GM21717 (cell line): ENCODE measurements around the gene GALNT10.

ENCODE experiments used
- ATAC-seq: cut with Tn5 transposase; IDR thresholded peaks from one replicate; pipeline ENCODE4 v1.9.1; 2021; ENCODE audit warnings: mild to moderate bottlenecking, moderate library complexity; ENCODE audit not compliant: unreplicated experiment

Gene GALNT10

GRCh38 chr5:154178661-154179060 lies 11.9 kb upstream of the GALNT10 start:
- no peak for ATAC-seq

DNA sequence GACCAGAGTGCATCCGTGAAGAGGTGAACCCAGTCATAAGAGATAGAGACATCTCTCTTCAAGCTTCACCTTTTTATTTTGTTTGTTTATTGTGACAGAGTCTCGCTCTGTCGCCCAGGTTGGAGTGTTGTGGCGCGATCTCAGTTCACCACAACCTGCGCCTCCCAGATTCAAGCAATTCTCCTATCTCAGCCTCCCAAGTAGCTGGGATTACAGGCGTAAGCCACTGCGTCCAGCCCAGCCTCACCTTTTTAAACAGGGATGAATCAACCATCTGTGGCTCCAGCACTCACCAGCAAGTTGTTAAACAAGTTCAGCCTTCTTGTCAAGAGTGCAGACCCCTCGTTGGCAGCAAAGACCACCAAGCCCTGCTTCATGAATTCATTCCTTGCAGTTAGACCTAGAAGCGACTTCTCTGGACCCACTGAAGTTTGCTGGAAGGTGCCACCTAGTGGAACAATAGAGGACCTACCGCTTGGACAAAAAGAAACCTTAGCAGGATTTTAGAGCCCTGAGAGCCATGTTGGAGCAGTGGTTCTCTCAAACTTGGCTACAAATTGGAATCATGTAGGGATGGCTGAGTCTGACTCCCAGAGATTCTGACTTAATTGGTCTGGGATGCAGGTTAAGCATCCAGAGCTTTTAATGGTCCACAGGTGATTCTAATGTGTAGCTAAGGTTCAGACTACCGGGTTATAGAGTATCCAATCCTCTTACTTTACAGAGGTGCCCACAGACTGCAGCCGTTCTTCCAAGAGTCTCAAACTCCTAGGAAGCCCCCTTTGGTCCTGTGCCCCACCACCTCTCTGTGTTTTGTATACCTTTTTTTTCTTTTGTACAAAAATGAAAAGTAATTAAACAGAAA lies 10.5 kb upstream of the GALNT10 start:
- ATAC-seq = peak; percentile 93

DNA sequence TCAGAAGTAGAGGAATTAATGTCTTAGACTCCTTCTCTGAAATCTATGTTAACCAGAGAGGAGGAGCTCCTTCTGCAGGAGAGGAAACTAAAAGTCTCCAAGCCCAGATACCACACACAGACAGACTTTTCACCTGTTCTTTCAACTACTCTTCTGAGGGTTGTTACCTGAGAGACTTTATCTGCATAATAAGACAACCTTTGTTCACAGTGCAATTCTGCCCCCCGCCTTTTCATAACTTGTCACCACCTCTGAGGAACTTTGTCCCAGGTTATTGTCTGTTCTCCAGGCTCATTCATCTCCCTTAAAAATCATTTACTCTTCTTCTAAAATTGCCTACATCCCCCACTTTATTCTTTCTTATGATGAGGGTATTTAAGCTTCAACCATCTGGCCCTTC lies 9.4 kb upstream of the GALNT10 start:
- no peak for ATAC-seq

- peak; percentile 6 for ATAC-seq
Observed at GRCh38 chr5:154189256-154189818, 1.2 kb upstream of the GALNT10 start.

DNA sequence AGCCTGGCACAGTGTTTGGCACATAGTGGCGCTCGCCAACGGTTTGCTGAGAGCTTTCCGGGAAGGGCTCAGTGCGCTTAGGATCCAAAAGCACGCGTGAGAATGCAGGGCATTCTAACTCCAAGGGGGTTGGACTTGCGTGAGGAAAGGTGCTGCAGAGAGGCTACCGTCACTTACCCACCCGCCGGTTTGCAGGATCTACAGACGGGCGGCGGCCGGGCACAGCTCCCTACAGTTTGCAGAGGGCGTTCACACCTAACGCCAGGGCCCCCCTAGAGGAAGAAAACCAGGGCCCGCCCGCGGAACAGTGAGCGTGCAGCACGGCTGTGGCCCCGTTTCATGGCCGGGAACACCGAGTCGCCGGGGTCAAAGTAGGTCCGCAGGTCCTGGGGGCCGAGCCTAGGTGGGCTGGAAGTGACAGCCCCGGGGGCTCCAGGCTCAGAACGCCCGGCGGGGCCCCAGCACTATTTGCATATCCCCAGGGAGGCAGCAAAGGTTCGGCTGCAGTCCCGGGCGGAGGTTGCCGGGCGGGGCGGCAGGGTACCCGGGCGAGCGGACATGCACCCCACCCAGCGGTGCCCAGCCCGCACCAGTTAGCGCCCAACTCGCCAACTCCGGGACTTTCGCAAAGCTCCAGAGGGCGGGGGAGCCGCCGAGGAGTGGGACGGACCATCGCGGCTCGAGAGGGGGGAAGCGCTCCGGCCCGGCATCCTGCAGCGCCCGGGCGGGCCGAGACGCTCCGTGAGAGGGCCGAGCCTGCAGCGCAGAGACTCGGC lies 526 bp upstream of the GALNT10 start:
- peak; percentile 83 for ATAC-seq

DNA sequence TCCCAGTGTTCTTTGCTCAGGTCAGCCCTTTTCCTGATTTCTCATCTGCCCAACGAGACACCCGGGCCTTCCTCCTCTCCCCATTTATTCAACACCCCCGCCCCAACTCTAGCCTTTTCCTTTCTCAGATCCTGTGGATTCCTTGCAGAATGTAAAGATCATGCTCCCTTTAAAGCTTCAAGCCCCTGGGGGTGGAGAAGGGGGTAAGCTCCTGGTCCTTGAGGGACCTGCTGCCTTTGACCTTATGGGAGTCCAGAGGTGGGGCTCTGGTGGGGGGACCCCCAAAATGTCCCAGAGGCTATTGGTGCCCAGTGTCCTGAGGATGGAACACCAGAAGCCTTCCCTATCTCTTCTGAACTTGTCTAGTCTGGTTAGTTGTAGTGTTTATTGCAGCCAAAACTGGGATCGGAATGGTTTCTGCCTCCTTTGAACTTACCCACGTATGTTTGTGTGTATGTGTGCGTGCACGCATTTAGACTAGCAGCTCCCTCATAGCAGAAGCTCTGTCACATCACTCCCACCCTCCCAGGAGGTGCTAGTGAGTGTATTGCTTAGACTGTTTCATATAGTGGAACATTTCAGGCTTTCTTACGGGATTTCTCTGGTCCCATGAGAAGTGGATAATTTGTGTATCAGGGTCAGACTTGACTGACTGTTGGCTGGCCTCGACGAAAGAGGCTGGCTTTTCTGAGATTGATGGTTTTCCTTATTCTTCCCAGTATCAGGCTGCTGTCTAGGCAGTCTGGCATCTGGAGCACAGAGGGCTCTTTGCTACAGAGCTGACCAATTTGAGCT lies 1.1 kb downstream of the GALNT10 start:
- ATAC-seq = no peak

DNA sequence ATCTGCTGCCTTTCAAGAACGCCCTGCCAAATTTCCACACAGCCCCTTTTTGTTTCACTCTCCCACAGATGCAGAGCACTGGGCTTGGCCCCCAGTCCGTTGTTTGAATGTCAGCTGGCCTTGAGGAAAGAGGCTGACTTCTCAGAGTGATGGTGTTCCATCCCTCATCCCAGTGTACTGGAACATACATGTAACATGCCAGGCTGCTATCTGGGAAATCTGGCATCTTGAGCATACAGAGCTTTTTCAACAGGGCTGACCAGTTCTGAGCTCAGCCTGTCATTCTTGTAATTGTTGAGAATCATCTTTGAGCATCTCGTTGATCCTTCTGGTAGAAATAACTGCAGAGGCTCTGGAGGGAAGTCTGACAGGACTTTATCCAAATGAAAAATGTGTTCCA lies 2.8 kb downstream of the GALNT10 start:
- no peak for ATAC-seq

DNA sequence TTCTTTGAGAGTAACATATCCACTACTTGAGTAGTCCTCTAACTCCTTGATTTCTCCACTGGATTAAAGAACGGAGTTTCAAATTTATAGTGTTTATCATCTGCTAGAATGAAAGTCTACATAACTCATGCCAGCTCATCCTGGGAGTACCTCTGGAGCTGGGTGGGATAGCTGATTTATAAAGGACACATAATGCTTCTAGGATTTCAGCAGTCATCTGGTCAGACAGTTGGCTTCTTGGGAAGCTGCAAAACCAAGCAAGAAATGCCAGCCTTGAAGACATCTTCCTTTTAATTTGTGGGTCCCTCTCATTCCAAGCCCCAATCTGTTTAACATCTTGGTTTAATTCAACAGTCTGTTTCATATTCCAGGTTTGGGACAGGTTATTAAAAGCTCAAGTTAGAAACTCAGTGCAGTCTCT lies 3.2 kb downstream of the GALNT10 start:
- no peak for ATAC-seq

DNA sequence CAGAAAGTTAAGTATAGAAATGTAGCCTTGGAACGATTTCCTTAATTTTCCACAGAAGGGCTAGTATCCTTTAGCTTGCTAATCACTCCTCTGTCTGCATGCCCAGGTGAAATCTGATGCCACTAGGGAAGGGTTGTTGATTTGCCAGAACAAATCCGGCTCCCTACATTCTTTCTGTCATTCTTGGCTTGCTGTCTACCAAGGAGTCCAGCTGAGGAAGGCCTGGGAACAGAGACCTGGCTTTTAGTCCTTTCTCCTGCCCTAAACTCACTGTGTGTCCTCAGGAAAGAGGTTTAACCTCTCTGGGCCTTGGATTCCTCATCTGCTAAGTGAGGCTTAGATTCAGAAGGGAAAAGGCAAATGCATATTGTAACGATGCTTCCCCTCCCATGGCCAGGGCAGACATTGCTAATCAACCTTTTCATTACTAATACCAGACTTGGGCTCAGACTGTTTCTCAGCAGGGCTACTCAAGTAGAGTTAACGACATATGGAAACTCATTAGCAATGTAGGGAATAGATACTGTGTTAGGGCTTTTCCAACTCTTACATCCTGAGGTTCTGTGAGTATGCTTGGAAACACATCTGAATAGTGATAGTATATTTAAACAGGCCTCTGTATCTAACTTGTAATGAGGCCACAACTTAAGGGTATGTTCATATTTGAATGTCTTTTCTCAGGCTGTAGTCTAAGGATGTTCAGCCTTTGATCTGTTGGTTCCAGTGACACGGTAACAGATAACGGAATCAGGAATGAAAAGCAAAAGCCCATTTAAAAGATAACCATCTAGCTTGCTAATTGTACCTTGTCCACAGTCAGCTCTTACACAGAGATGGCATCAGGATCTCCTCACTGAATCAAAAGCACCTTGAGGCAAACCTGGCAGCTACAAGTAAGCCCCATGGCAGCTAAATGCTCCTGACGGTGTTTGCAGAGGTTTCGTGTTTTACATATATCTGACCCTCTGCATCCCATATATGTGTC lies 4.1 kb downstream of the GALNT10 start:
- no peak for ATAC-seq

DNA sequence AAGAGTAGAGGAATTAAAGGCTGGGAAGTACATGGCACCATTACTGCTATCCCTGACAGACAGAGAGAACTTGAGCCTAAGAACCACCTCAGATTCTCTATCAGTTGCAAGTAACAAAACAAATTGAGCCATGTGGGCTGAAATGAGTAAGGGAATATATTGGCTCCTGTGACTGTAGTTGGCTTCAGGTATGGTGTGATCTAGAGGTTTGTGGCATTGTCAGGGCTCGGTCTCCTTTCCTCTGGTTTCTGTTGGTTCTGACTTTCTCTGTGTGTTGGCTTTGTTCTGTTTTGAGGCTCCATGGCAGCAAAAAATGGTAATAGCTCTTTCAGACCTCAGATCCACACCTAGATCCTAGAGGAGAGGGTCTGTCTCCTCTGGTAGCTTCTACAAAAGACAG lies 5.7 kb downstream of the GALNT10 start:
- no peak for ATAC-seq

DNA sequence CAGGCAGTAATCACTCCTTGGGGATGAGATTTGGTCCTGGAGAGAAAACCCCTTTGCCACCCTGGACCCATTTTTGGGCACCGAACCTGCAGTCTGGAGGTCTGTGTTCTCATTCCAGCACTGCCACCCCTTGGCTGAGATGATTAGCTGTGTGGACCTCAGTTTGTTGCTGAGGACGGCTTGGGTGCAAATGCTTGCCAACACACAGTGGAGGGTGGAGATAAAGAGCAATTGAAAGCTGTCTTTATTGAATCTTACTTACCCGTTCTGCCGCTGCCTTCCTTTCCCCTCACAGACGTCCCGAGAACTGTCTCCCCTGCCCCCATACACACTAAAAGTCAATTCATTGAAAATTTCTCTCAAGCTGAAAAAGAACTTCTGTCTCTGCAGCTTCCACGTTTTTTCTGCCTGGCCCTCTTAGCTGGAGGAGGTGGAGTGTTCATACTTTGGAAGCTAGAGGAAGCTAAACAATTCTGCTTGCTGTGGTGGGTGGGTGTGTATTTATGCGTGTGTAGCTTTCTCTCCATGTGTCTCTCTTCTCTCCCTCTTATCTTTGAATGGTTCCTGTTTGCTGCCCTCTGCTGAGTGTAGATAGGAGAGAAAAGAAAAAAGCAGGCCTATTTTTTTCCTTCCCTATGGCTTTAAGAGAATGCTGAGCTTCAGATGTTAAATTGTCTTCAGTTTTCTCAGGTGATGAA lies 6.6 kb downstream of the GALNT10 start:
- ATAC-seq = no peak

- peak; percentile 35 for ATAC-seq
Observed at GRCh38 chr5:154197801-154198491, 7.4 kb downstream of the GALNT10 start.

- no peak for ATAC-seq
Observed at GRCh38 chr5:154198611-154199230, 8.2 kb downstream of the GALNT10 start.

GRCh38 chr5:154199263-154199662 lies 8.7 kb downstream of the GALNT10 start:
- no peak for ATAC-seq

- no peak for ATAC-seq
Observed at GRCh38 chr5:154199671-154200220, 9.2 kb downstream of the GALNT10 start.

DNA sequence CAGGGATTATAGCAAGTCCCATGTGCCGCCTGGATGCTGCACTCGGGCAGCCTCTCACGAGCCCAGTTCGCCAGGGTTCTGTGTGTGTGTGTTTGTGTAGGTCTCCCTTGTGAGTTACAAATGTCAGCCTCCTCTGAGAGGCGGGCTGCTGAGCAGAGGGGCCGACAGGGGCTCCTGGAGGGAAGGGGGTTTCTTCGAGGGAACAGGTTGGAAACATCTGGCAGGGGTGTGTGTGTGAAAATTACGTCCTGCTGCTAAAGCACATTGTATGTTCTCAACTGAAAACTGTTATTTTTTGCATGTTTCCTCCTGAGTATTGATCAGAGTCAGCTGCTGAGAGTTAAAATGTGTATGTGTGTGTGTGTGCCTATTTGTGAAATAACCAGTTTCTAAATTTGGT lies 9.7 kb downstream of the GALNT10 start:
- ATAC-seq = no peak

- no peak for ATAC-seq
Observed at GRCh38 chr5:154201108-154201769, 10.7 kb downstream of the GALNT10 start.
